ENCODE measurements around the gene HIP1R. TPM values are rescaled to one million over a fixed set of nuclear protein-coding genes. Genes with fewer than 3 reads are reported as not detected.

Gene HIP1R
- polyA plus RNA-seq, 1 experiment, result 12.8 TPM

- no peak for TF ChIP-seq CTCF (IDR thresholded peaks at IDR 0.05; ENCODE audit: insufficient read depth, low read depth, low read length)
- ChIA-PET POLR2A (no interaction called here), CTCF (interaction anchor here (0.5 to 11.1 kb wide), 14 partner anchors 8 to 377 kb away, joined by 3 to 275 read pairs (median 7); partner anchors contain the start of genes ARL6IP4 and OGFOD2)
- H3K4me3 ChIP-seq (ENCODE audit: low read depth, low read length), result no peak overlapping the region
- no peak for DNase-seq (ENCODE audit: low read depth)
- H3K36me3 ChIP-seq (ENCODE audit: control insufficient read depth, insufficient read depth, low read length), result peaks cover 12% of the 10 kb centered on the region
- no peaks in the 10 kb centered on the region for H3K27me3 ChIP-seq (ENCODE audit: control insufficient read depth, insufficient read depth, low read length)
These were observed 26.3 kb downstream of the HIP1R start for GRCh38 chr12:122861587-122861970.

GRCh38 chr12:122862110-122862634 is 26.9 kb downstream of the HIP1R start:
- Histone ChIP-seq H3K27me3 (ENCODE audit: control insufficient read depth, insufficient read depth, low read length) (no peaks in the 10 kb centered on the region), H3K4me3 (ENCODE audit: low read depth, low read length) (no peak overlapping the region), H3K36me3 (ENCODE audit: control insufficient read depth, insufficient read depth, low read length) (peaks cover 14% of the 10 kb centered on the region)
- TF ChIP-seq CTCF (IDR thresholded peaks at IDR 0.05; ENCODE audit: insufficient read depth, low read depth, low read length), result no peak
- CTCF ChIA-PET, result interaction anchor here (0.5 to 11.1 kb wide), 8 partner anchors 9 to 376 kb away, joined by 3 to 275 read pairs (median 6); partner anchors contain the start of gene ARL6IP4
- DNase-seq (ENCODE audit: low read depth), result no peak
- POLR2A ChIA-PET, result no interaction called here

GRCh38 chr12:122862872-122863701 is 27.8 kb downstream of the HIP1R start:
- POLR2A ChIA-PET, result no interaction called here

GRCh38 chr12:122864894-122865253 is 29.6 kb downstream of the HIP1R start:
- no peak for DNase-seq (ENCODE audit: low read depth)
- ChIA-PET POLR2A (no interaction called here), CTCF (interaction anchor here (0.7 to 11.1 kb wide), 3 partner anchors 71 to 737 kb away, joined by 3 to 275 read pairs (median 3); partner anchors contain the start of gene DDX55)
- Histone ChIP-seq H3K36me3 (ENCODE audit: control insufficient read depth, insufficient read depth, low read length) (peaks cover 21% of the 10 kb centered on the region), H3K27me3 (ENCODE audit: control insufficient read depth, insufficient read depth, low read length) (no peaks in the 10 kb centered on the region), H3K4me3 (ENCODE audit: low read depth, low read length) (no peak overlapping the region)
- TF ChIP-seq CTCF (IDR thresholded peaks at IDR 0.05; ENCODE audit: insufficient read depth, low read depth, low read length), result no peak

More at GRCh38 chr12:122862872-122863701, 27.8 kb downstream of the HIP1R start:
- H3K36me3 ChIP-seq (ENCODE audit: control insufficient read depth, insufficient read depth, low read length), result peaks cover 21% of the 10 kb centered on the region
- no peak for TF ChIP-seq CTCF (IDR thresholded peaks at IDR 0.05; ENCODE audit: insufficient read depth, low read depth, low read length)
- no peak overlapping the region for H3K4me3 ChIP-seq (ENCODE audit: low read depth, low read length)
- CTCF ChIA-PET, result interaction anchor here (1.0 to 11.1 kb wide), 2 partner anchors 17 to 89 kb away, joined by 3 to 275 read pairs; no protein-coding TSS in a partner anchor
- DNase-seq (ENCODE audit: low read depth), result no peak
- H3K27me3 ChIP-seq (ENCODE audit: control insufficient read depth, insufficient read depth, low read length), result no peaks in the 10 kb centered on the region
